Measurements from ENCODE around the gene RIT2. TPM values are rescaled to one million over a fixed set of nuclear protein-coding genes. Genes with fewer than 3 reads are reported as not detected.

RIT2 gene
- total RNA-seq, 4 donors from 2014 or later, result not detected

- 79 to 83% methylated on average over 3 of the region's 3 CpGs for WGBS, 2 donors
- no peak for TF ChIP-seq POLR2A (IDR thresholded peaks at IDR 0.05)
- TF ChIP-seq CTCF (IDR thresholded peaks at IDR 0.05), result no peak
- DNase-seq (ENCODE audit: low spot score in 2 of 2), result no peak
- intact Hi-C loops (cut with DNase I; ENCODE audit: low total_unique reads), result no loop called here
- no peak overlapping the region for H3K4me3 ChIP-seq (ENCODE audit: low read depth, poor library complexity, severe bottlenecking)
Measured at GRCh38 chr18:42922363-42922762, 193.1 kb downstream of the RIT2 start.

DNA sequence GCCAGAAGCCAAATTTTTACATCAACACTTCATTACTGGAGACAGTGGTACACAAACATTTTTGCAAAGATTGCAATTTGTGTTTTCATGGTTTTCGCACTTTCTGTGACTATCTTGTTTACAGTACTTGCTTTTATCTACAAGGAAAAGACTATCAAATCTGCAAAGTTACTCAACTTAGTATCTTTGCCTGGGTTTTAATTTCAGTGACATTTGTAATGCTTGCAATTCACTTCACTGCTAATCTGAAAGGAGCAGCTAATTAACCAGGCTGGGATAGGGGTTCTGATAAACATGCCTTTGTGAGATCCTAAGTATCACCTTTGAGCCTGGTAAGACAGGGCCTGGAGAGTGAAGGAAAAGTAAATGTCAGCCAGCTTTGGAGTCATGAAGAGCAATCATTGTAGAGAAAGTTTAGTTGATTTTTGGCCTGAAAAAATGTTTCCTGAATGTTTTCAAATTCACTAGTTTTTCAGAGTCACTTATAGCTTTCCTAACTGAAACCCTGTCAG, 194.2 kb downstream of the RIT2 start:
- intact Hi-C loops (cut with DNase I; ENCODE audit: low total_unique reads), result no loop called here
- no peak overlapping the region for H3K4me3 ChIP-seq (ENCODE audit: low read depth, poor library complexity, severe bottlenecking)
- 87 to 94% methylated on average over 1 of the region's 1 CpG for WGBS, 2 donors
- DNase-seq (ENCODE audit: low spot score in 2 of 2), result no peak
- no peak for TF ChIP-seq POLR2A (IDR thresholded peaks at IDR 0.05)
- TF ChIP-seq CTCF (IDR thresholded peaks at IDR 0.05), result no peak

DNA sequence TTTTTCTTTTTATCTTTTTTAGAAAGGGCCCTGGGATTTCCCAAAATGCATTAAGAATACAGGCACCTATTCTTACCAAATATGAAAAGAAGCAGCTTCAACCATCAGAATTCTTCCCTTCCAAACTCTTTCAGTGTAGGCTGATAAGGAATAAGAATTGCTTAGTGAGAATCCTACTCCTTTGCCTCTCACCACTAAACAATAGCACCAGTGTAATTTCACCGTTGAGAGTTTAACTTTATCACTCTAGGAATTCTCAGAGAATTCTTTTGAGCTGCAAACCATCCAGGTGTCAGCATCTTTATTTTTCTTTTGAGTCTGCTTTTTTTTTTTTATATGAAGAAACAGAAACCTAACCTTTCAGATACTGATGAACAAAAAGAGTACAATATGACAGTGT, 194.9 kb downstream of the RIT2 start:
- TF ChIP-seq CTCF (IDR thresholded peaks at IDR 0.05) (no peak), POLR2A (IDR thresholded peaks at IDR 0.05) (no peak)
- no peak for DNase-seq (ENCODE audit: low spot score in 2 of 2)
- H3K4me3 ChIP-seq (ENCODE audit: low read depth, poor library complexity, severe bottlenecking), result no peak overlapping the region
- WGBS, 2 donors, result 26 to 40% methylated on average over 1 of the region's 1 CpG
- intact Hi-C loops (cut with DNase I; ENCODE audit: low total_unique reads), result no loop called here

DNA sequence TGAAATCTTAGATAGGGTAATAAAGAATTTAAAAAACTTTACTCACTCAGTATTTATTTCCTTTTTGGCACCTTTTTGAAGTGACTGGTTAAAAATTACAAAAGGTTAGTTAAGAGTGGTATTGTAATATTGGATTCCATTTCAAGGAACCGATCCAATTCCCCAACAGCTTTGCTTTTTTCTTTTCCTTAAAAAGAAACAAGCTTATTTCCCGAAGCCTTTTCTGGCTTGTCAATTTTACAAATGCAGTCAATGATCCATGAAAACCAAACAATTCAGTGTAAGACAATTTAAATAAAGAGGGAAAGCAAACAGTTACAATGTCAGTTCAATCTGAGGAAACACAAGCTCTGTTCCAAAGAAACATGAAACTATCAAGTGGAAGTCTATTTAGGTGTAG, 200.2 kb downstream of the RIT2 start:
- intact Hi-C loops (cut with DNase I; ENCODE audit: low total_unique reads), result no loop called here
- no peak overlapping the region for H3K4me3 ChIP-seq (ENCODE audit: low read depth, poor library complexity, severe bottlenecking)
- TF ChIP-seq POLR2A (IDR thresholded peaks at IDR 0.05) (no peak), CTCF (IDR thresholded peaks at IDR 0.05) (no peak)
- DNase-seq (ENCODE audit: low spot score in 2 of 2), result no peak
- 75 to 78% methylated on average over 2 of the region's 2 CpGs for WGBS, 2 donors

DNA sequence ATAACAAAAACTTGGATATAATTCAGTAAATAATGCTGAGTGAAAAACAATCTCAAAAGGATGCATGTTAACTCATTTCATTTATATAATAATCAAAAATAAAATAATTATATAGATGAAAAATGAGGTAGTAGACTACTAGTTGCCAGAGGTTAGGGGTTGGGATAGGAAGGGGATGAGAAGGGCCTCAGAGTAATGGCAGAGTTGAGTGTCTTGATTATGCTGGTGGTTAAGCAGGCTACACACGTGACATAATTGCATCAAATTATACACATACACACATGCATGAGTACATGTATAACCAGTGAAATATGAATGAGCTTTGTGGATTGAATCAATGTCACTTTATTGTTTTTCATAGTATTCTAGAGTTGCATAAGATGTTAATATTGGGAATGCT, 201.0 kb downstream of the RIT2 start:
- no peak for TF ChIP-seq POLR2A (IDR thresholded peaks at IDR 0.05)
- no peak for TF ChIP-seq CTCF (IDR thresholded peaks at IDR 0.05)
- WGBS, 2 donors, result 77 to 79% methylated on average over 1 of the region's 1 CpG
- intact Hi-C loops (cut with DNase I; ENCODE audit: low total_unique reads), result no loop called here
- no peak for DNase-seq (ENCODE audit: low spot score in 2 of 2)
- H3K4me3 ChIP-seq (ENCODE audit: low read depth, poor library complexity, severe bottlenecking), result no peak overlapping the region

GRCh38 chr18:42909095-42909494, 206.4 kb downstream of the RIT2 start:
- intact Hi-C loops (cut with DNase I; ENCODE audit: low total_unique reads), result no loop called here
- DNase-seq (ENCODE audit: low spot score in 2 of 2), result no peak
- no peak for TF ChIP-seq POLR2A (IDR thresholded peaks at IDR 0.05)
- TF ChIP-seq CTCF (IDR thresholded peaks at IDR 0.05), result no peak
- H3K4me3 ChIP-seq (ENCODE audit: low read depth, poor library complexity, severe bottlenecking), result no peak overlapping the region
- 84 to 87% methylated on average over 3 of the region's 3 CpGs for WGBS, 2 donors
